ENCODE results near the gene SORCS2.

DNA sequence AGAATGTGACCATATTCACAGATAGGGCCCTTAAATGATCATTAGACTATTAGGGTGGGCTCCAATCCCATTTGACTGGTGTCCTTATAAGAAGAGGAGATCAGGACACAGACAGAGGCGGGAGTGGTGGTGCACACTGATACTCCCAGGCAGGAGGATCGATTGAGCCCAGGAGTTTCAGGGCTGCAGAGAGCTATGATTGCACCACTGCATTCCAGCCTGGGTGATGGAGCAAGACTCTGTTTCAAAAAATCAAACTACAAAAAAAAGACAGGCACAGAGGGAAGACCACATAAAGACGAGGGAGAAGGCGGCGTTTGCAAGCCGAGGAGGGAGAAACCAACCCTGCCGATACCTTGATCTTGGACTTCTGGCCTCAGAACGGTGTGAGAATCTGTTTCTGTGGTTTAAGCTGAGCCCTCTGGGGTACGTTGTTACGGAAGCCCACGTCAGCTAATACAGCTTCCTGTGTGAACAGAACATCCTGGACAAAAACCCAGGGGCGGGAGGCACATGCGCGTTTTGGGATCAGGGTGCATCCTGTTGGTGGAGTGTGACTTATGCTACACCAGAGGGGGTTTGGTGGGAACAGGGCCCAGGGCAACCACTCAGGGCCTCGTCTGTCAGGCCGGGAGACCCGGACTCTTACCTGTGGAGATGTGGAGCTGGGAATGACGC is 454.2 kb downstream of the SORCS2 start:
- no peak for TF ChIP-seq POLR2A (IDR thresholded peaks at IDR 0.05)
- TF ChIP-seq POLR2AphosphoS5 (IDR thresholded peaks at IDR 0.05) = peak; percentile 23 to 44
- TF ChIP-seq, protein P1, sequence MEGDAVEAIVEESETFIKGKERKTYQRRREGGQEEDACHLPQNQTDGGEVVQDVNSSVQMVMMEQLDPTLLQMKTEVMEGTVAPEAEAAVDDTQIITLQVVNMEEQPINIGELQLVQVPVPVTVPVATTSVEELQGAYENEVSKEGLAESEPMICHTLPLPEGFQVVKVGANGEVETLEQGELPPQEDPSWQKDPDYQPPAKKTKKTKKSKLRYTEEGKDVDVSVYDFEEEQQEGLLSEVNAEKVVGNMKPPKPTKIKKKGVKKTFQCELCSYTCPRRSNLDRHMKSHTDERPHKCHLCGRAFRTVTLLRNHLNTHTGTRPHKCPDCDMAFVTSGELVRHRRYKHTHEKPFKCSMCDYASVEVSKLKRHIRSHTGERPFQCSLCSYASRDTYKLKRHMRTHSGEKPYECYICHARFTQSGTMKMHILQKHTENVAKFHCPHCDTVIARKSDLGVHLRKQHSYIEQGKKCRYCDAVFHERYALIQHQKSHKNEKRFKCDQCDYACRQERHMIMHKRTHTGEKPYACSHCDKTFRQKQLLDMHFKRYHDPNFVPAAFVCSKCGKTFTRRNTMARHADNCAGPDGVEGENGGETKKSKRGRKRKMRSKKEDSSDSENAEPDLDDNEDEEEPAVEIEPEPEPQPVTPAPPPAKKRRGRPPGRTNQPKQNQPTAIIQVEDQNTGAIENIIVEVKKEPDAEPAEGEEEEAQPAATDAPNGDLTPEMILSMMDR (IDR thresholded peaks at IDR 0.05) = no peak
